Loucy (cell line): ENCODE data around the gene TSG101.

ENCODE experiments used
- H2AFZ ChIP-seq: fragments of 200-600 bp; sonication (generic); 2 replicates; pipeline ENCODE4 v1.6.0; 2016; ENCODE audit warnings: antibody characterized with exemption, mild to moderate bottlenecking, low read length, moderate library complexity
- H3F3A ChIP-seq: fragments of 200-600 bp; 2 replicates; pipeline ENCODE4 v1.6.0; 2016; ENCODE audit warnings: antibody characterized with exemption, low read depth, mild to moderate bottlenecking
- H3K27me3 ChIP-seq: fragments of 200-600 bp; sonication (generic); 2 replicates; pipeline ENCODE4 v1.6.1; 2014; ENCODE audit warnings: low read length, mild to moderate bottlenecking; ENCODE audit not compliant: insufficient read depth, poor library complexity, severe bottlenecking
- H3K36me3 ChIP-seq: fragments of 200-600 bp; sonication (generic); 2 replicates; pipeline ENCODE4 v1.6.1; 2016; ENCODE audit warnings: low read length; ENCODE audit not compliant: insufficient read depth
- H3K4me1 ChIP-seq: fragments of 200-600 bp; sonication (generic); 2 replicates; pipeline ENCODE4 v1.5.1; 2014; ENCODE audit warnings: low read length, mild to moderate bottlenecking; ENCODE audit not compliant: insufficient read depth, poor library complexity, severe bottlenecking
- H3K4me2 ChIP-seq: fragments of 200-600 bp; sonication (generic); 2 replicates; pipeline ENCODE4 v1.6.0; 2014; ENCODE audit warnings: antibody characterized with exemption, low read length, low read depth, mild to moderate bottlenecking; ENCODE audit not compliant: poor library complexity, severe bottlenecking
- H3K4me3 ChIP-seq: fragments of 200-600 bp; sonication (generic); 2 replicates; pipeline ENCODE4 v1.5.1; 2014; ENCODE audit warnings: low read length, mild to moderate bottlenecking, mixed read lengths; ENCODE audit not compliant: poor library complexity, severe bottlenecking
- H3K79me2 ChIP-seq: fragments of 200-600 bp; sonication (generic); 2 replicates; pipeline ENCODE4 v1.6.1; 2014; ENCODE audit warnings: low read length; ENCODE audit not compliant: insufficient read depth
- H3K9ac ChIP-seq: fragments of 200-600 bp; sonication (generic); 2 replicates; pipeline ENCODE4 v1.6.0; 2014; ENCODE audit warnings: mild to moderate bottlenecking, low read depth, low read length, moderate library complexity; ENCODE audit not compliant: poor library complexity, severe bottlenecking
- H3K9me2 ChIP-seq: fragments of 200-600 bp; sonication (generic); replicated peaks from 2 replicates; pipeline ENCODE4 v1.6.1; 2016; ENCODE audit warnings: low read depth, low read length, mixed read lengths
- H3K9me3 ChIP-seq: fragments of 200-600 bp; sonication (generic); 2 replicates; pipeline ENCODE4 v1.6.1; 2014; ENCODE audit warnings: mild to moderate bottlenecking, antibody characterized with exemption, low read length, low read depth; ENCODE audit not compliant: insufficient read depth
- H4K20me1 ChIP-seq: fragments of 200-600 bp; sonication (generic); 2 replicates; pipeline ENCODE4 v1.6.0; 2014; ENCODE audit warnings: antibody characterized with exemption, low read length, mild to moderate bottlenecking; ENCODE audit not compliant: insufficient read depth, poor library complexity, severe bottlenecking
- CTCF ChIP-seq: fragments of 200-600 bp; sonication (generic); conservative IDR thresholded peaks from 2 replicates; pipeline ENCODE4 v1.5.1; 2014; ENCODE audit warnings: mild to moderate bottlenecking, antibody characterized with exemption, low read length
- EZH2phosphoT487 ChIP-seq: fragments of 200-600 bp; IDR thresholded peaks from 2 replicates; pipeline ENCODE4 v1.6.1; 2018; ENCODE audit warnings: antibody characterized with exemption, mild to moderate bottlenecking, moderate library complexity, borderline replicate concordance

Gene TSG101

DNA sequence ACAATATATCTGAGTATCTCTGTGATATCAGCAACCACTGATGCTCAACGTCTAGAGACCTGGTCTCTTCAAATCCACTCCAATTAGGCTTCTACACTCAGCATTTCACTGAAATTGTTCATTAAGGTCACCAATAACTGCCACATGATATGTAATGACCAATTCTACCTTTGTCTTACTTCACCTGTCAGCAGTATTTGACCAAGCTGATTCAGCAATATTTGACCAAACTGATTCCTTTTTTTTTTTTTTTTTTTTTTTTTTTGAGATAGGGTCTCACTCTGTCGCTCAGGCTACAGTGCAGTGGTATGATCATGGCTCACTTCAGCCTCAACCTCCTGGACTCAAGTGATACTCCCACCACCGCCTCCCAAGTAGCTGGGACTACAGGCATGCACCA is 5.6 kb downstream of the TSG101 start:
- TF ChIP-seq EZH2phosphoT487: no peak
- H3K9me3 ChIP-seq: no peaks in the 10 kb centered on the region
- no peak overlapping the region for H3K9ac ChIP-seq
- no peak overlapping the region for H3K4me3 ChIP-seq
- no peaks in the 10 kb centered on the region for H3F3A ChIP-seq
- no peaks in the 10 kb centered on the region for H3K27me3 ChIP-seq
- H2AFZ ChIP-seq: no peak overlapping the region
- no peaks in the 10 kb centered on the region for H3K9me2 ChIP-seq
- no peak overlapping the region for H3K4me2 ChIP-seq
- H3K4me1 ChIP-seq: peaks cover 21% of the 10 kb centered on the region
- peaks cover 6% of the 10 kb centered on the region for H4K20me1 ChIP-seq
- no peaks in the 10 kb centered on the region; the same call in 1 of the 2 replicates for H3K36me3 ChIP-seq
- H3K79me2 ChIP-seq: peaks cover 41% of the 10 kb centered on the region

- no peaks in the 10 kb centered on the region for H3K79me2 ChIP-seq
- no peak overlapping the region for H3K4me3 ChIP-seq
- H3F3A ChIP-seq: no peaks in the 10 kb centered on the region
- no peaks in the 10 kb centered on the region for H3K9me2 ChIP-seq
- peaks cover 3% of the 10 kb centered on the region for H3K4me1 ChIP-seq
- H3K9ac ChIP-seq: no peak overlapping the region
- no peaks in the 10 kb centered on the region for H4K20me1 ChIP-seq
- H3K36me3 ChIP-seq: peaks cover 50% of the 10 kb centered on the region
- H2AFZ ChIP-seq: no peak overlapping the region
- H3K4me2 ChIP-seq: no peak overlapping the region
- H3K27me3 ChIP-seq: no peaks in the 10 kb centered on the region
- TF ChIP-seq EZH2phosphoT487 (no peak), CTCF (no peak)
- H3K9me3 ChIP-seq: no peaks in the 10 kb centered on the region
Measured at GRCh38 chr11:18502352-18502751, 24.4 kb downstream of the TSG101 start.

DNA sequence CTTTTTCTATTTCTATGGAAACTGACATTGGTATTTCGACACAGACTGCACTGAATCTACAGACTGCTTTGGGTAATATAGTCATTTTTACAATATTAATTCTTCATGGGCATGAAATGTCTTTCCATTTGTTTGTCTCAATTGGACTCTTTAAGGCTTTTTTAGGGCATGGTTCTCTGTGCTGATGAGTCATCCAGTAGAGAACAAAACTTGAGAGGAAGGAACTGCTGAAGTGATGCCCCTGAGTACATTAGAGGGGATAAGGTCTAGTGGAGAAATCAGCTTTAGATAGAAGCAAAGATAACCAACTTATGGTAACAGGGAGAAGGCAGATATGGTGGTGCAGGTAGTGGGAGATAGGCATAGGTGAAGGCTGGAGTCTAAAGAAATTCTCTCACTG is 25.1 kb downstream of the TSG101 start:
- Histone ChIP-seq H3K4me2 (no peak overlapping the region), H3K36me3 (peaks cover 56% of the 10 kb centered on the region), H2AFZ (no peak overlapping the region)

More for the DNA sequence above, 25.1 kb downstream of the TSG101 start:
- TF ChIP-seq CTCF (no peak), EZH2phosphoT487 (no peak)
- Histone ChIP-seq H3K9me2 (no peaks in the 10 kb centered on the region), H3K4me1 (peaks cover 3% of the 10 kb centered on the region), H3K9ac (no peak overlapping the region), H3K4me3 (no peak overlapping the region), H3K27me3 (no peaks in the 10 kb centered on the region), H3K9me3 (no peaks in the 10 kb centered on the region), H3F3A (no peaks in the 10 kb centered on the region), H4K20me1 (no peaks in the 10 kb centered on the region), H3K79me2 (no peaks in the 10 kb centered on the region)
